Liver (tissue), 9 donors: Measurements from ENCODE around the gene MIEF1. TPM values are rescaled to one million over a fixed set of nuclear protein-coding genes. Genes with fewer than 3 reads are reported as not detected.

ENCODE experiments used
- DNase-seq: peaks from one replicate; pipeline ENCODE4 v3.0.0-alpha.2; 2017; ENCODE audit warnings: low spot score
- H3K27ac ChIP-seq, 2 donors: one replicate each; pipeline ENCODE4 v1.7.0; 2013; ENCODE audit warnings: inconsistent platforms in 2 of 2, low read length in 2 of 2, control low read depth in 1 of 2, low read depth in 1 of 2, mild to moderate bottlenecking in 1 of 2
- H3K27me3 ChIP-seq, 4 donors: one replicate each; pipeline versions ENCODE4 v1.6.1 to v1.7.0; 2013; ENCODE audit warnings: low read length in 3 of 4, inconsistent platforms in 1 of 4, mild to moderate bottlenecking in 1 of 4, moderate library complexity in 1 of 4; ENCODE audit not compliant: control insufficient read depth in 4 of 4, insufficient read depth in 4 of 4
- H3K36me3 ChIP-seq, 4 donors: one replicate each; pipeline versions ENCODE4 v1.6.1 to v1.7.0; 2013; ENCODE audit warnings: low read length in 3 of 4, mild to moderate bottlenecking in 3 of 4, low read depth in 1 of 4, moderate library complexity in 1 of 4; ENCODE audit not compliant: control insufficient read depth in 4 of 4, insufficient read depth in 3 of 4
- H3K4me1 ChIP-seq, 4 donors: one replicate each; pipeline versions ENCODE4 v1.6.1 to v1.7.0; 2013; ENCODE audit warnings: low read length in 3 of 4, mild to moderate bottlenecking in 3 of 4, moderate library complexity in 1 of 4; ENCODE audit not compliant: control insufficient read depth in 4 of 4, insufficient read depth in 4 of 4
- H3K4me3 ChIP-seq, 3 donors: one replicate each; pipeline versions ENCODE4 v1.6.1 to v1.7.0; 2013; ENCODE audit warnings: low read length in 3 of 3, control low read depth in 1 of 3, low read depth in 1 of 3, mild to moderate bottlenecking in 1 of 3
- H3K9ac ChIP-seq, 2 donors: one replicate each; pipeline ENCODE4 v1.7.0; 2013; ENCODE audit warnings: low read length in 2 of 2, mild to moderate bottlenecking in 2 of 2, moderate library complexity in 2 of 2, control low read depth in 1 of 2, low read depth in 1 of 2
- H3K9me3 ChIP-seq, 4 donors: one replicate each; pipeline versions ENCODE4 v1.6.1 to v1.7.0; 2013; ENCODE audit warnings: low read length in 3 of 4; ENCODE audit not compliant: control insufficient read depth in 4 of 4
- ATF3 ChIP-seq: IDR thresholded peaks from 2 replicates; pipeline ENCODE4 v1.6.1; 2016; ENCODE audit warnings: antibody characterized with exemption
- CTCF ChIP-seq: fragments of 150-350 bp; IDR thresholded peaks from 2 replicates; pipeline ENCODE4 v1.5.1; 2017; ENCODE audit warnings: improper control_type of control experiment, low read depth, low read length; ENCODE audit not compliant: missing input control
- EGR1 ChIP-seq, 2 donors: IDR thresholded peaks; 2 replicates each; pipeline ENCODE4 v1.6.1; 2016 to 2018; ENCODE audit warnings: antibody characterized with exemption in 2 of 2, low read depth in 2 of 2
- FOXA1 ChIP-seq: IDR thresholded peaks from 2 replicates; pipeline ENCODE4 v1.6.1; 2016; ENCODE audit warnings: antibody characterized with exemption
- FOXA2 ChIP-seq: IDR thresholded peaks from 2 replicates; pipeline ENCODE4 v1.6.1; 2016; ENCODE audit warnings: antibody characterized with exemption
- GABPA ChIP-seq, 2 donors: IDR thresholded peaks in 1 of 2; conservative IDR thresholded peaks in 1 of 2; 2 replicates each; pipeline ENCODE4 v1.6.1; 2016; ENCODE audit warnings: antibody characterized with exemption in 2 of 2, mild to moderate bottlenecking in 1 of 2, moderate library complexity in 1 of 2
- HNF4A ChIP-seq, 2 donors: conservative IDR thresholded peaks; 2 replicates each; pipeline ENCODE4 v1.6.1; 2016; ENCODE audit warnings: antibody characterized with exemption in 2 of 2, mild to moderate bottlenecking in 2 of 2
- HNF4G ChIP-seq: IDR thresholded peaks from 2 replicates; pipeline ENCODE4 v1.6.1; 2016; ENCODE audit warnings: antibody characterized with exemption
- JUND ChIP-seq, 2 donors: IDR thresholded peaks; 2 replicates each; pipeline ENCODE4 v1.6.1; 2016; ENCODE audit warnings: antibody characterized with exemption in 2 of 2
- MAX ChIP-seq: IDR thresholded peaks from 2 replicates; pipeline ENCODE4 v1.6.1; 2016; ENCODE audit warnings: antibody characterized with exemption
- NR2F2 ChIP-seq: IDR thresholded peaks from 2 replicates; pipeline ENCODE4 v1.6.1; 2016; ENCODE audit warnings: antibody characterized with exemption
- RAD21 ChIP-seq, 2 donors: IDR thresholded peaks; 2 replicates each; pipeline ENCODE4 v1.6.1; 2016; ENCODE audit warnings: antibody characterized with exemption in 2 of 2, mild to moderate bottlenecking in 2 of 2
- REST ChIP-seq: IDR thresholded peaks from 2 replicates; pipeline ENCODE4 v1.6.1; 2016; ENCODE audit warnings: antibody characterized with exemption, mild to moderate bottlenecking
- RXRA ChIP-seq, 2 donors: IDR thresholded peaks; 2 replicates each; pipeline ENCODE4 v1.6.1; 2017 to 2018; ENCODE audit warnings: antibody characterized with exemption in 2 of 2, mild to moderate bottlenecking in 1 of 2
- SP1 ChIP-seq: IDR thresholded peaks from 2 replicates; pipeline ENCODE4 v1.6.1; 2018; ENCODE audit warnings: antibody characterized with exemption, mild to moderate bottlenecking
- TAF1 ChIP-seq: conservative IDR thresholded peaks from 2 replicates; pipeline ENCODE4 v1.6.1; 2016; ENCODE audit warnings: antibody characterized with exemption, mild to moderate bottlenecking
- YY1 ChIP-seq: IDR thresholded peaks from 2 replicates; pipeline ENCODE4 v1.6.1; 2016; ENCODE audit warnings: antibody characterized with exemption, mild to moderate bottlenecking
- ZBTB33 ChIP-seq: IDR thresholded peaks from 2 replicates; pipeline ENCODE4 v1.6.1; 2016; ENCODE audit warnings: antibody characterized with exemption
- WGBS: extraction: QIAGEN DNeasy Blood & Tissue Kit; methylation state at CpG from one replicate; pipeline ENCODE4 v1.1.7; 2013; 5-methylcytosine and 5-hydroxymethylcytosine counted together
- polyA plus RNA-seq, 2 donors: library from polyadenylated mRNA; stranded (reverse) in 1 of 2; unstranded in 1 of 2; fragments of 200-250 nt in 1 of 2; fragments of >200 nt in 1 of 2; fragmentation: Nextera tagmentation in 1 of 2; extraction: Ambion mirVana in 1 of 2; gene quantifications; one replicate each; pipeline versions ENCODE4 v1.2.1 to v1.2.3, GENCODE V29; 2013 to 2015
- total RNA-seq, 2 donors: library from RNA; depleted of rRNA; stranded (reverse); fragments of >200 nt; gene quantifications; one replicate each; pipeline ENCODE4 v1.2.3, GENCODE V29; 2014
- donor health status: healthy.
- donor health status: healthy.
- donor health status: healthy.
- donor health status: healthy.
- donor health status: healthy.

Gene MIEF1
- total and polyA plus RNA-seq, 4 donors: 12.9 to 31.1 (median 20.7) TPM

- H3K4me1 ChIP-seq: no peaks in the 10 kb centered on the region
- no peak overlapping the region for H3K4me3 ChIP-seq
- H3K9me3 ChIP-seq: no peaks in the 10 kb centered on the region
- no peak for DNase-seq
- H3K27ac ChIP-seq: no peak overlapping the region
- H3K36me3 ChIP-seq: no peaks in the 10 kb centered on the region
- WGBS: 44% methylated on average over 2 of the region's 2 CpGs
- peaks cover 0 to 5% (median 1%) of the 10 kb centered on the region in 4 donors for H3K27me3 ChIP-seq
- no peak for TF ChIP-seq YY1
- no peak for TF ChIP-seq FOXA2
- TF ChIP-seq HNF4G: no peak
- TF ChIP-seq RXRA (IDR thresholded peaks at IDR 0.05): no peak
- no peak for TF ChIP-seq REST
- no peak for TF ChIP-seq ATF3
- no peak for TF ChIP-seq MAX
- TF ChIP-seq RAD21 (IDR thresholded peaks at IDR 0.05): no peak
- no peak for TF ChIP-seq FOXA1
- H3K9ac ChIP-seq: no peak overlapping the region
Measured at GRCh38 chr22:39547587-39547947, 45.5 kb downstream of the MIEF1 start.

- 89% methylated on average over 3 of the region's 3 CpGs for WGBS
- no peak for DNase-seq
- no peaks in the 10 kb centered on the region for H3K9me3 ChIP-seq
- H3K27me3 ChIP-seq: peaks cover 0 to 8% (median 4%) of the 10 kb centered on the region in 4 donors
- no peak for TF ChIP-seq TAF1
- TF ChIP-seq CTCF: no peak
- no peak for TF ChIP-seq JUND (IDR thresholded peaks at IDR 0.05)
- TF ChIP-seq HNF4A (conservative IDR thresholded peaks at IDR 0.05): no peak
- no peak for TF ChIP-seq MAX
- TF ChIP-seq NR2F2: no peak
- no peak for TF ChIP-seq REST
- TF ChIP-seq EGR1 (IDR thresholded peaks at IDR 0.05; ENCODE audit: low read depth in 2 of 2): no peak
- no peak for TF ChIP-seq ZBTB33
- no peak for TF ChIP-seq GABPA (IDR thresholded peaks at IDR 0.05 in 1 of 2, conservative IDR thresholded peaks at IDR 0.05 in 1 of 2)
- TF ChIP-seq SP1: no peak
- TF ChIP-seq YY1: no peak
- TF ChIP-seq RXRA (IDR thresholded peaks at IDR 0.05): no peak
- TF ChIP-seq FOXA2: no peak
- TF ChIP-seq RAD21 (IDR thresholded peaks at IDR 0.05): no peak
- peaks cover 0 to 6% (median 4%) of the 10 kb centered on the region in 4 donors for H3K4me1 ChIP-seq
- no peak overlapping the region for H3K27ac ChIP-seq
- H3K36me3 ChIP-seq: no peaks in the 10 kb centered on the region
- no peak overlapping the region for H3K4me3 ChIP-seq
- no peak overlapping the region for H3K9ac ChIP-seq
Measured at GRCh38 chr22:39553429-39553828, 51.3 kb downstream of the MIEF1 start.
